ENCODE measurements around the gene AKAP9. TPM values are rescaled to one million over a fixed set of nuclear protein-coding genes. Genes with fewer than 3 reads are reported as not detected.

The AKAP9 gene
- total and polyA plus RNA-seq, 2 experiments from 2014 or later = 80.5 to 85.8 TPM

GRCh38 chr7:92131764-92132330 lies 191.2 kb downstream of the AKAP9 start:
- Histone ChIP-seq H3K36me3 (replicated peaks; ENCODE audit: insufficient read depth, low read depth) (no peaks in the 10 kb centered on the region), H3K79me2 (peaks cover 71% of the 10 kb centered on the region), H2AFZ (no peak overlapping the region), H3K4me1 (ENCODE audit: insufficient read depth) (peaks cover 6% of the 10 kb centered on the region), H3K9me2 (replicated peaks; ENCODE audit: insufficient read depth) (no peaks in the 10 kb centered on the region), H3K4me3 (peak overlapping the region; percentile 70), H3K27me3 (no peaks in the 10 kb centered on the region), H3K4me2 (peak overlapping the region; percentile 80), H4K20me1 (ENCODE audit: insufficient read depth, poor library complexity, severe bottlenecking) (peaks cover 42% of the 10 kb centered on the region), H3K9me3 (ENCODE audit: low read depth) (no peaks in the 10 kb centered on the region), H3K27ac (no peak overlapping the region)
- no peak for DNase-seq (ENCODE audit: low spot score)
- WGBS (ENCODE audit: low lambda C conversion rate, missing lambda C conversion rate) = 46% methylated on average over 4 of the region's 4 CpGs
- TF ChIP-seq EZH2 (IDR thresholded peaks at IDR 0.05; ENCODE audit: borderline replicate concordance) (no peak), EZH2phosphoT487 (IDR thresholded peaks at IDR 0.05; ENCODE audit: low read depth, severe bottlenecking, unreplicated experiment) (no peak)
- TF ChIP-seq, protein P1, sequence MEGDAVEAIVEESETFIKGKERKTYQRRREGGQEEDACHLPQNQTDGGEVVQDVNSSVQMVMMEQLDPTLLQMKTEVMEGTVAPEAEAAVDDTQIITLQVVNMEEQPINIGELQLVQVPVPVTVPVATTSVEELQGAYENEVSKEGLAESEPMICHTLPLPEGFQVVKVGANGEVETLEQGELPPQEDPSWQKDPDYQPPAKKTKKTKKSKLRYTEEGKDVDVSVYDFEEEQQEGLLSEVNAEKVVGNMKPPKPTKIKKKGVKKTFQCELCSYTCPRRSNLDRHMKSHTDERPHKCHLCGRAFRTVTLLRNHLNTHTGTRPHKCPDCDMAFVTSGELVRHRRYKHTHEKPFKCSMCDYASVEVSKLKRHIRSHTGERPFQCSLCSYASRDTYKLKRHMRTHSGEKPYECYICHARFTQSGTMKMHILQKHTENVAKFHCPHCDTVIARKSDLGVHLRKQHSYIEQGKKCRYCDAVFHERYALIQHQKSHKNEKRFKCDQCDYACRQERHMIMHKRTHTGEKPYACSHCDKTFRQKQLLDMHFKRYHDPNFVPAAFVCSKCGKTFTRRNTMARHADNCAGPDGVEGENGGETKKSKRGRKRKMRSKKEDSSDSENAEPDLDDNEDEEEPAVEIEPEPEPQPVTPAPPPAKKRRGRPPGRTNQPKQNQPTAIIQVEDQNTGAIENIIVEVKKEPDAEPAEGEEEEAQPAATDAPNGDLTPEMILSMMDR (IDR thresholded peaks at IDR 0.05; ENCODE audit: poor library complexity) = no peak

- no peaks in the 10 kb centered on the region for H3K9me2 ChIP-seq (replicated peaks; ENCODE audit: insufficient read depth)
- WGBS (ENCODE audit: low lambda C conversion rate, missing lambda C conversion rate) = 14% methylated on average over 15 of the region's 15 CpGs
- H3K9me3 ChIP-seq (ENCODE audit: low read depth) = no peaks in the 10 kb centered on the region
- H3K79me2 ChIP-seq = peaks cover 58% of the 10 kb centered on the region
- no peaks in the 10 kb centered on the region for H3K27me3 ChIP-seq
- peak overlapping the region; percentile 70 for H3K4me3 ChIP-seq
- DNase-seq (ENCODE audit: low spot score) = no peak
- peak overlapping the region; percentile 80 for H3K4me2 ChIP-seq
- peaks cover 39% of the 10 kb centered on the region for H4K20me1 ChIP-seq (ENCODE audit: insufficient read depth, poor library complexity, severe bottlenecking)
- peak overlapping the region; percentile 99 for H3K27ac ChIP-seq
- H3K36me3 ChIP-seq (replicated peaks; ENCODE audit: insufficient read depth, low read depth) = no peaks in the 10 kb centered on the region
- peaks cover 6% of the 10 kb centered on the region for H3K4me1 ChIP-seq (ENCODE audit: insufficient read depth)
- TF ChIP-seq, protein P1 (IDR thresholded peaks at IDR 0.05; ENCODE audit: poor library complexity) = no peak
- TF ChIP-seq EZH2 (IDR thresholded peaks at IDR 0.05; ENCODE audit: borderline replicate concordance) (no peak), EZH2phosphoT487 (IDR thresholded peaks at IDR 0.05; ENCODE audit: low read depth, severe bottlenecking, unreplicated experiment) (no peak)
- H2AFZ ChIP-seq = peak overlapping the region; percentile 77
Measured at GRCh38 chr7:92133133-92133736, 192.6 kb downstream of the AKAP9 start.

- Histone ChIP-seq H4K20me1 (ENCODE audit: insufficient read depth, poor library complexity, severe bottlenecking) (peaks cover 39% of the 10 kb centered on the region), H3K4me2 (peak overlapping the region; percentile 80), H3K79me2 (peaks cover 54% of the 10 kb centered on the region), H3K9me3 (ENCODE audit: low read depth) (no peaks in the 10 kb centered on the region), H3K9me2 (replicated peaks; ENCODE audit: insufficient read depth) (no peaks in the 10 kb centered on the region), H3K4me3 (peak overlapping the region; percentile 70), H3K4me1 (ENCODE audit: insufficient read depth) (peaks cover 6% of the 10 kb centered on the region), H2AFZ (peak overlapping the region; percentile 77), H3K27me3 (no peaks in the 10 kb centered on the region), H3K36me3 (replicated peaks; ENCODE audit: insufficient read depth, low read depth) (no peaks in the 10 kb centered on the region), H3K27ac (peak overlapping the region; percentile 99)
- TF ChIP-seq EZH2phosphoT487 (IDR thresholded peaks at IDR 0.05; ENCODE audit: low read depth, severe bottlenecking, unreplicated experiment) = no peak
- TF ChIP-seq, protein P1 (IDR thresholded peaks at IDR 0.05; ENCODE audit: poor library complexity) = peak; percentile 88
- peak; percentile 86 for DNase-seq (ENCODE audit: low spot score)
- WGBS (ENCODE audit: low lambda C conversion rate, missing lambda C conversion rate) = under 1% methylated on average over 41 of the region's 42 CpGs
Measured at GRCh38 chr7:92133737-92134270, 193.1 kb downstream of the AKAP9 start.

Data from hepatocyte (in vitro differentiated cells).